K562 (cell line): ENCODE measurements around the gene MARCKSL1. TPM values are rescaled to one million over a fixed set of nuclear protein-coding genes. Genes with fewer than 3 reads are reported as not detected.
A peak's percentile ranks its signal among the peaks of the same experiment; 100 is the strongest.

Experiments used
- CGGBP1 ChIP-seq: fragments of 250-450 bp; sonication (Bioruptor Pico); IDR thresholded peaks from 2 replicates; pipeline ENCODE4 v1.9.0; 2021; ENCODE audit warnings: mild to moderate bottlenecking
- CHD2 ChIP-seq: IDR thresholded peaks from 2 replicates; pipeline ENCODE4 v1.6.1; 2011; ENCODE audit warnings: low read depth, low read length
- FOSL1 ChIP-seq: fragments of 200-800 bp; sonication (Bioruptor generic); conservative IDR thresholded peaks from 2 replicates; pipeline ENCODE4 v1.6.1; 2016; ENCODE audit warnings: missing genetic modification characterization, missing compliant biosample characterization
- FOXM1 ChIP-seq, 2 experiments: fragments of 450-650 bp in 1 of 2; sonication (generic) in 1 of 2; formaldehyde crosslinking in 1 of 2; IDR thresholded peaks; 2 replicates each; pipeline versions ENCODE4 v1.6.1 to v1.9.0; 2017 to 2022; ENCODE audit warnings: low read depth in 2 of 2, mild to moderate bottlenecking in 2 of 2, missing genetic modification reagents in 1 of 2, moderate library complexity in 1 of 2
- FOXP4 ChIP-seq: sonication (generic); formaldehyde crosslinking; IDR thresholded peaks from 2 replicates; pipeline ENCODE4 v1.8.0; 2022; ENCODE audit warnings: mild to moderate bottlenecking, missing genetic modification reagents, borderline replicate concordance
- HIVEP1 ChIP-seq: fragments of 250-450 bp; sonication (Bioruptor Pico); IDR thresholded peaks from 2 replicates; pipeline ENCODE4 v1.4.0; 2020; ENCODE audit warnings: mild to moderate bottlenecking
- HNRNPLL ChIP-seq: fragments of 200-400 bp; formaldehyde crosslinking; IDR thresholded peaks from 2 replicates; pipeline ENCODE4 v1.6.1; 2017; ENCODE audit warnings: low read length, low read depth, mild to moderate bottlenecking; ENCODE audit not compliant: poor library complexity, severe bottlenecking
- ILK ChIP-seq: fragments of 450-650 bp; IDR thresholded peaks from 2 replicates; pipeline ENCODE4 v1.6.1; 2016; ENCODE audit warnings: missing genetic modification characterization, low read depth, mild to moderate bottlenecking, missing compliant biosample characterization, moderate library complexity, borderline replicate concordance
- IRF2 ChIP-seq: sonication (generic); formaldehyde crosslinking; IDR thresholded peaks from 2 replicates; pipeline ENCODE4 v1.8.1; 2022; ENCODE audit warnings: mild to moderate bottlenecking, missing genetic modification reagents
- MAZ ChIP-seq, 2 experiments: fragments of 450-650 bp in 1 of 2; sonication (generic) in 1 of 2; formaldehyde crosslinking; IDR thresholded peaks in 1 of 2; conservative IDR thresholded peaks in 1 of 2; 2 replicates each; pipeline versions ENCODE4 v1.4.0 to v1.5.0; 2020; ENCODE audit warnings: mild to moderate bottlenecking in 1 of 2, missing genetic modification reagents in 1 of 2
- MLX ChIP-seq, 2 experiments: fragments of 450-650 bp in 1 of 2; sonication (generic) in 1 of 2; formaldehyde crosslinking; conservative IDR thresholded peaks; 2 replicates each; pipeline versions ENCODE4 v1.4.0 to v1.8.1; 2020 to 2022; ENCODE audit warnings: mild to moderate bottlenecking in 1 of 2, missing genetic modification reagents in 1 of 2
- NFYB ChIP-seq: IDR thresholded peaks from 2 replicates; pipeline ENCODE4 v1.6.1; 2011; ENCODE audit warnings: mild to moderate bottlenecking, moderate library complexity; ENCODE audit not compliant: insufficient read length; ENCODE audit errors: extremely low read depth
- NR3C1 ChIP-seq: sonication (generic); formaldehyde crosslinking; IDR thresholded peaks from 2 replicates; pipeline ENCODE4 v1.8.1; 2022; ENCODE audit warnings: missing genetic modification reagents
- VEZF1 ChIP-seq: fragments of 200-800 bp; sonication (Bioruptor generic); IDR thresholded peaks from 2 replicates; pipeline ENCODE4 v1.6.1; 2017; ENCODE audit warnings: missing genetic modification characterization, missing compliant biosample characterization
- ZBTB33 ChIP-seq: sonication (generic); formaldehyde crosslinking; IDR thresholded peaks from 2 replicates; pipeline ENCODE4 v1.8.1; 2023; ENCODE audit warnings: mild to moderate bottlenecking, missing genetic modification reagents
- ZNF212 ChIP-seq: fragments of 450-650 bp; formaldehyde crosslinking; IDR thresholded peaks from 2 replicates; pipeline ENCODE4 v1.4.0; 2020; ENCODE audit warnings: mild to moderate bottlenecking
- ZNF280B ChIP-seq: fragments of 250-450 bp; sonication (Bioruptor Pico); IDR thresholded peaks from 2 replicates; pipeline ENCODE4 v1.5.1; 2021; ENCODE audit warnings: mild to moderate bottlenecking
- polyA plus RNA-seq, 8 experiments: library from polyadenylated mRNA; depleted of rRNA in 4 of 8; stranded (reverse) in 5 of 8; unstranded in 3 of 8; fragments of >200 nt; fragmentation: Nextera tagmentation in 2 of 8; fragmentation: Illumina TruSeq in 1 of 8; extraction: Ambion mirVana in 2 of 8; extraction: Trizol in 1 of 8; gene quantifications; 2 replicates each; pipeline versions ENCODE4 v1.2.1 to v1.2.3, GENCODE V29; 2011 to 2014; ENCODE audit warnings: inconsistent platforms in 1 of 8, missing spikeins in 1 of 8
- total RNA-seq, 7 experiments: library from RNA; depleted of rRNA in 6 of 7; stranded (reverse); fragments of >200 nt in 6 of 7; fragmentation: Illumina TruSeq in 2 of 7; extraction: Trizol in 2 of 7; gene quantifications; 2 replicates each; pipeline versions ENCODE4 v1.2.1 to v1.2.3, GENCODE V29; 2011 to 2021; ENCODE audit warnings: low replicate concordance in 1 of 7

The MARCKSL1 gene
- total and polyA plus RNA-seq, 9 of the 15 experiments (the other 6 are each of a cell fraction or from before 2014, with no cell fraction given): 14.7 to 325 (median 155) TPM

GRCh38 chr1:32335790-32336590 lies at the start of gene MARCKSL1 (continued):
- TF ChIP-seq MLX (CRISPR knock-in tag; conservative IDR thresholded peaks at IDR 0.05) (no peak), ZNF212 (CRISPR knock-in tag) (no peak), ILK (no peak), NFYB (peak; percentile 56), FOXP4 (CRISPR knock-in tag) (peak; percentile 52; the same call in 1 of the 2 replicates), VEZF1 (peak; percentile 57), FOXM1 (IDR thresholded peaks at IDR 0.05; ENCODE audit: low read depth) (no peak), FOXM1 (CRISPR knock-in tag; IDR thresholded peaks at IDR 0.05; ENCODE audit: low read depth) (0 out of 2 replicates have a peak, but pooled peaks have one; percentile 28), CHD2 (0 out of 2 replicates have a peak, but pooled peaks have one; percentile 9), FOSL1 (0 out of 2 replicates have a peak, but pooled peaks have one; percentile 10), HNRNPLL (peak; percentile 81), ZNF280B (no peak), NR3C1 (CRISPR knock-in tag) (peak; percentile 18; the same call in 1 of the 2 replicates), IRF2 (CRISPR knock-in tag) (no peak), MAZ (CRISPR knock-in tag; conservative IDR thresholded peaks at IDR 0.05 in 1 of 2, IDR thresholded peaks at IDR 0.05 in 1 of 2) (peak; percentile 55 to 61; a peak in 3 of 4 replicates), HIVEP1 (CRISPR knock-in tag) (no peak), ZBTB33 (CRISPR knock-in tag) (peak; percentile 54; the same call in 1 of the 2 replicates), CGGBP1 (peak; percentile 62; the same call in 1 of the 2 replicates)
